ENCODE data around the gene LMF1.

The LMF1 gene

DNA sequence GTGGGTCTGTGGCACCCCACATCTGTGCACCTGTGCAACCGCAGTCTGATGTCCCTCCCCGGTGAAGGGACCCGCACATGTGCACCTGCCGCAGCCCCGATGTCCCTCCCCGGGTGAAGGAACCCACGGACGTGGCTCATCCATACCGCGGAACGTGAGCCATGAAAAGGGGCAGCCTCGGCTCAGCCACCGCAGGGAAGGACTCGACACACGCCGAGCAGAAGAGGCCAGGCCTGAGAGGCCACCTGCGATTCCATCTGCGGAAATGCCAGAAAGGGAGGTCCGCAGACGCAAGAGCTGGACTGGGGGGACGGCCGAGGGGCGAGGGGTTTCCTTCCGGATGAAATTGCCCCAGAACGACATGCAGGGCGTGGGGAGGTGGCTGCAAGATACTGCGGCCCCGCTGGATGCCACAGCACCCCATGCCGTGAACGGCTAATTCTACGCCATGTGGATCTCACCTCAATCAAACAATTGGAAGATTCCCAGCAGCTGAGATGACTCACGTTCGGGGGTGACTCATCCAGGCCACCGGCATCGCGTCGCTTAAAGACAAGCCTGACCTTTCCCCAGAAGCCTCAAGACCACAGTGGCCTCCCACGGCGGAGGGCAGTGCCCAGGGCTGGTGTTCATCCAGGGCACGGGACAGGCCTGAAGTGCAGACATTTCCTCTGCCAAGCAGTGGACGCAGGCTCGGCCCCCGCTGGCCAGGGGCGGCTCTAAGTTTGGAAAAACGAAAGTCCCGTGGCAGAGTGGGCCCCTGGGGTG, 31.8 kb upstream of the LMF1 start:
- DNase-seq = peak; percentile 31

DNA sequence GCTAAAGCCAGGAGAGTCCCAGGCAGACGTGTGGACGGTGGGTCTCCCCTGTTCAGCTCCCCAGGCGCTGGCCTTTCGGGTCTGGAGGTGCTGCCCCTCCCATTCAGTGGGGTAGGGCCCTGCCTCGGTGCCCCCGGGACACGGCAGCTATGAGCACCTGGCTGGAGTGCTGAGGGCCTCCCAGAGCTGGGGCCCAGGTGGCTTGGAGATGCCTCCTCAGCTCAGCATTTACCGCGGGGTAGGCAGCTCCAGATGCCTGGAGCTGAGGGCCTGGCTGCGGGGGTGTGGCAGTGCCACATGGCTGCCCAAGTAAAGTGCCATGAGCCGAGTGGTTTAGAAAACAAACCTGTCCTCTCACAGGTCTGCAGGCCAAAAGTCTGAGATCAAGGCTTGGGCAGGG, 30.3 kb upstream of the LMF1 start:
- no peak for DNase-seq

DNA sequence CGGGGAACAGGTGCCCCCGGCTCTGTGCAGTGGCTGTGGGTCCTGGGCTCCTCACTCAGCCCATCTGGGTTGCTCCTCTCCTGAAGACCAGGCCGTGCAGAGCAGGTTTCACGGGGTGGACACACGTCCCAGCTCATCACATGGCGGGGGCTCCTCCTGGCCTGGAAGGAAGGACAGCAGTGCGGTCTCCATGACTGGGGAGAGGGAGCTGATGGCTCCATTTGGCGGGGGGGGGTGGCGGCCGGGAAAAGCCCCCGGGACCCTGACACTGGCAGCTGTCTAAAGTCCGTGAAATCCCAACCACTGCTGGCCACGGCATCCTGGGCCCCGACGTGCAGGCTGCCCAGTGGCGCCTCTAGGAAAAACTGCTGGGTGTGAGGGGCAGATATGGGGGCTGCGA, 29.8 kb upstream of the LMF1 start:
- no peak for DNase-seq

DNA sequence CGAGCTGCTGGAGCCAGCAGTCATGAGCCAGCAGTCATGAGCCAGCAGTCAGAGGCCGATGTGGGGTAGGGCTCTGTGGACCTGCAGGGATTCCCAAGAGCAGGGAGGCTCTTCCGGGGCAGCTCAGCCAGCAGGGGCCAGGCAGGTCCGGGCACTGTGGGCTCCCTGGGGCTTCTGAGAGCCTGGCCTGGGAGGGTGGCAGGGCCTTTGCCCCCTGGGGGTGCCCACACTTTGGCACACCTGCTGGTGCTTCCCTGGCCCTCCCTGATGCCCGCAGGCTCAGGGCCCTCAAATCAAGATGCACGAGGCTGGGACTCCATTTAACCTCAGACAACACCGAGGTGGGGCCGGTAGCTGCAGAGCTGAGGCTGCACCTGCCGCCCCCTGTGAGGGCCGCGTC, 28.9 kb upstream of the LMF1 start:
- DNase-seq = no peak

DNA sequence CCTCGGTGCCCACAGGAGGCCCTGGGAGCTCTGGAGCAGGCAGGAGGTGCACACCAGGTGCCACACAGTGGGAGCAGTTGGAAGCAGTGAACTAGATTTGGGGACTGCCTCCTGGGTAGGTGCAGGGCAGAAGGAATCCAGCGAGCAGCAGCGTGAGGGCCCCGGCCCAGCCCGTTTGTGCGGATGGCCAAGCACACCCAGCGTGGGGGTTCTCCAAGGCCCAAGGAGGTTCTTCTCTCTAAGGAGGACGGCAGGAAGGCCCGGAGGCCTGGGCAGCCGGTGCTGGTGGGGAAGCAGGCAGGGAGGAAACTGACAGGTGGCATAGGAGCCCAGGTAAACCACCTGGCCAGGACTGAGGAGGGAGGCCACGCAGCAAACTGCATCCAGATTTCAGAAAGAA, 27.8 kb upstream of the LMF1 start:
- no peak for DNase-seq

DNA sequence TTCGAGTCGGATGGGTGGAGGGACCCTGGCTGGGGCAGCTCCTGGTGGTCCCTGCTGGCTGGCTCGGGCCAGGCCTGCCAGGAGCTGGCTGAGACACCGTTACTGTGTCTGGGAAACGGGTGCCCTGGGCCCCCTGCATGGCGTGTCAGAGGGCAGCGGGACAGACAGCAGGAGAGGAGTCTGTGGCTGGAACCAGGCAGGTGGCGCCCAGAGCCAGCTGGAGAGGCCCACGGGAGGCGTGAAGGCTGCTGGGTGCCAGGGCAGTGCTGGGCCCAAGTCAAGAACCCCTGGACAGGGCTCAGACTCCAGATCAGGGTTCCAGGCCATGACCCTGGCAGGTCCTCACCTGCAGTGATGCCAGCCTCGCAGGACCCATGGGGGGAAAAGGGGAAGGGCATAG, 27.4 kb upstream of the LMF1 start:
- DNase-seq = no peak

DNA sequence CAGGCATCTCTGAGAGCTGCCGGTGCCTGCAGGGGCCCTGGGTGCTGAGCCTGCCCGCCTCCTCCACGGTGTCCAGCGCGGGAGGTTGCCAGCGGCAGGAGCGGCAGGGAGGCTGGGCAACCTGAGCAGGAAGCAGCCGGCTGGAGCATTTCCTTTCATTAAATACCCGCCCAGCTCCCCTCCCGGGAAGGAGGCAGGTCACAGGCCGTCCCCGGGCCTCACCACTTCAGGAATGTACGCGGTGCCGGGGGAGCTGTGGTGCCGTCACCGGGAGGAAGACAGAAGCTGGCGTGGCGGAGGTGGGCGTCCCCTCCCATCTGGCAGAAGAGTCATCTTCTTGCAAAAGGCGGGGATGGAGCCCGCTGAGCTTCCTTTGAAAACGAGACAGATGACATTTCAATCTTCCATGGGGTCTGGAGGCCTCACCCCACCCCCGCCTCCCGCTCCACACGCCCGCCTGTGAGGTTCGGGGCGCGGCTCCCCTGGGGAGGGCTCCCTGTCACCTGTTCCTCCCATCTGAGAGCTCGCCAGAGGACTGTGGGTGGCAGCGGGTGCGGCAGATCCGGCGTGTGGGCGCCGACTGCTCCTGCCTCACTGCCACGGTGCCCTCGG, 26.8 kb upstream of the LMF1 start:
- DNase-seq = no peak

DNA sequence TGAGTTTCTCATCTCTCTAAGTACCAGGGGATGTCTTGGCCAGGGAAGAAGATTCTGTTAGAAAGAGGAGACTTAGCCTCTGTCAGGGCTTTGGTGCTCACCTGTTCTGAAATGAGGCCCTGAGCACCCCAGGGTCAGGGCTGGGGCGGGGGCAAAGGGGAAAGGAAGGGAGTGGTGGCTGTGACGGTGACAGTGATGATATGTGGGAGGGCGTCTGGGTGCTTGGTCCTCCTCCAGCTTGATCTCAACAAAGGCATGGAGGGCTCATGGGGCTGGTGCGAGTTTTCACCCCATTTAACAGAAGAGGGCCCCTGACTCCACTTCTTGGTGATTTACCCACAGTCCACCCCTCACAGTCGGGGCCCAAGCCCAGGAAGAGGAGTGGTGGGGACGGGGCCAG, 25.9 kb upstream of the LMF1 start:
- DNase-seq = no peak

DNA sequence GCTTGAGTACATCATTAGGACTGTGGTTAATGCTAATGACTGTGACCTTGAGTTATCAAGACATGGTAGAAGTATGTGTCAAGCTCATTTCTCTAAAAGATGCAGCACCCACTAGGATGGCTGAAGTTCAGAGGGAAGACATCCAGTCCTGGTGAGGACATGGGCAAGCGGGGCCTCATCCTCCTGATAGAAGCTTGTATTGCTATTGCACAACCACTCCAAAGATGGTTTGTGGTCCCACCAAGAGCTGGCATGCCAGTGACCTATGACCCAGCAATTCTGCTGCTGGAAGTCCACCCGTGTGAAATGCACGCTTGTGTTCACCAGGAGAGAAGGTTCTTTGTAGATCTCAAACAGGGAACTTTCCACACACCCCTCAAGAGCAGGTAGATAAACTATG, 25.0 kb upstream of the LMF1 start:
- DNase-seq = no peak

DNA sequence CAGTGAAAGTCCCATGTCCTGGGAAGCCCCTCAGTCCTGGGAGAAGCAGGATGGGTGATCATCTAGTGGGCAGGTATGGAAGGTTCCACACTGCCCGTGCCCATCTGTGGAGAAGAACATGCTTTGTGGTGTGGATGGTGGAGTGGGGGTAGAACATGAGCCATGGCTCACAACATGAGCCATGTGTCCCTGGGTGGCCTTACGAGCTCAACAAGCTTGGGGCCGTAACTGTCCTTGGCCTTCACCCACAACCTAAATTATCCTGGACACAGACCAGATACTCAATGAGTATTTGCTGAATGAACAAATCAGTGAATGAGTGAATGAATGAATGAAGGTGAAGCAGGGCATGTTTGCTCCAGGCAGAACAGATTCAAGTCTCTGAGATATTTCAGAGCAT, 24.3 kb upstream of the LMF1 start:
- no peak for DNase-seq

DNA sequence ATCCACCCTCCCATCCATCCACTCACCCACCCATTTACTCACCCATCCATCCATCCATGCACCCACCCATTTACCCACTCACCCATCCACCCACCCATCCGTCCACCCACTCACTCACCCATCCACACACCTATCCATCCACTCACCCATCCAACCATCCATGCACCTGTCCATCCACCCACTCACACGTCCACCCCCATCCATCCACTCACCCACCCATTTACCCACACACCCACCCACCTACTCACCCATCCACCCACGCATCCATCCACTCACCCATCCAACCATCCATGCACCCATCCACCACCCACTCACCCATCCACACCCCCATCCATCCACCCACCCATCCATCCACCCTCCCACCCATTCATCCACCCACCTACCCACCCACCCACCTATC, 22.9 kb upstream of the LMF1 start:
- no peak for DNase-seq

DNA sequence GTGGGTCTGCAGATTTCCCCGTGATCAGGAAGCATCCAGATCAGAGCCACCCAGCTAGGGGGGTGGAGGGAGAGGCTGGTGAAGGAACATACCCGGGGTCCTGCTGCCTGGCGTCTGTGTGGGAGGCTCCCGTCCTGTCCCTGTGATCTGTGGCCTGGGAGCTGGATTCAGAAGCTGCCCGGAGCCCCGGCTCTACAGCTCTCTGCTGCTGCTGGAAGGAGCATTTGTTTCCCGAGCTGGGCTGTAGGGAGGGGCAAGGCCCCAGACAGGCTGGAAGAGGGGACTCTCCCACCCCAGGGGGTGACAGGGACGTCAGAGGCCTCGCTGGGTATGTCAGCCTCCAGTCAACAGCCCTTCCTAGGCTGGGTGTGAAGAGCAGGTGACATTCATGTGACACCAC, 21.0 kb upstream of the LMF1 start:
- DNase-seq = no peak

DNA sequence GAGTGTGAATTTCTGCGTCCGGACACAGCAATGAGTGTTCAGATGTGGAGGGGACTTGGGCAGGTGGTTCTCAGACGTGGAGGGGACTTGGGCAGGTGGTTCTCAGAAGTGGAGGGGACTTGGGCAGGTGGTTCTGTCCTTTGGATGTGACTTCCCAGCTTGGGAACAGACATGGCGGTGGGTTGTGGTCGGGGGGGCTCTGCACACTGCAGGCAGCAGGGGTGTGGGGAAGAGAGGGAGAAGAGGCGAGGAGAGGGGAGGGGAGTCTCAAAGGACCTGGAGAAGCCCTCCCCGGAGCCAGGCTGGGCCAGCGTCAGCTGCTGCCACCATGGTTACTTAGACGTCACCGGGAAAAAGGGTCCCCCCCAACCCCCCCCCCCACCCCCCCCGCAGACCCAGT, 20.6 kb upstream of the LMF1 start:
- no peak for DNase-seq

DNA sequence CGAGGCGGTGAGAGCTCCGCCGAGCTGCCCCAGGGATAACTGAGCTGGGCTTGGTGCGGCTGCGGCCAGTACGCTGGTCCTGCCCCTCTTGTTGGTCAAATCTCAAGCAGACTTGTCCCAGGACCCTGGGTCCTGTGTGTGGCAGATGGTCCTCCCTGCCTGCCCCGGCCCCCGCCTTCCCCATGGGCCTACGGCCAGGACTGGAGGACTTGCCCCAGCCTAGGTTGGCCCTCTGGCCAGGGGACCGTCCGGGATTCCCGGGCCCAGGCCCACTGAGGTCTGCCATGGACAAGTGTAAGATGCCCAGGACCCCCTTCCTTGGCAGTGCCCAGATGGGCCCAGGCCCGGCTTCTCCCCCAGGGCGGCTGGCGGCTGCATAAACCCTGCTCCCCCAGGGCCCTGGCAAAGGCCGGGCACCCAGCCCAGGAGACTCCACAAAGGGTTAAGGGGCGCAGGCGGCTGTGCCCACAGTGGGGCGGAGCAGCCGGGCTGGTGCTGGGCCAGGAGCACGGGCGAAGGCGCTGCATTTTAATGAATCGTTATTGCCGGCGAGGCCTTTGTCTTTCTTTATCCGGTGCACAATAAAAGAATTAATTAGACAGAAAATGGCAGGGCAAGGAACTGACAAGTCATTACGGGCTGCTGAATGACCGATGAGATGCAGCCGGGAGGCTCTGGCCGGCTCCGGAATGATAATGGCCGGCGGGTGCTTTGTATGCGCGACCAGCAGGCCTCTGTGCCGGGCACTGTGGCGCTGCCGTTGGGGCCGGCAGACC, 19.9 kb upstream of the LMF1 start:
- DNase-seq = no peak

DNA sequence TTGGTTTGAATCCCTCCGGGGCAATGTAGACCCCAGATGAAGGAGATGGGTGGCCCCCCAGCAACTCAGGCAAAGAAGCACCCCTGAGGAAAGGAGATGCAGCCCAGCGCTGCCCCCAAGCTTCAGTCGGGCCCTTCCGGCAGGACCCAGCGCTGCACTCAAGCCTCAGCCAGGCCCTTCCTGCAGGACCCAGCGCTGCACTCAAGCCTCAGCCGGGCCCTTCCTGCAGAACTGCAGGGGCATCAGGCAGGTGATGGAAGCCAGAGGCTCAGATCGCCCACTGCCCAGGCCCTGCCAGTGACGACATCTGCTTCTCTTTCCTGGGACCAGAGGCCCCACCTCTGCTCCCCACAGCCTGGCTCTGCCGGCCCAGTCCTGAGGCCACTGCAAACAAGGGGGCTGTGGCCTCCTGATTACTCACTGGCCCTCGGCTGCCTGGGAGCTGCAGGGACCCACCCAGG, 18.6 kb upstream of the LMF1 start:
- no peak for DNase-seq

DNA sequence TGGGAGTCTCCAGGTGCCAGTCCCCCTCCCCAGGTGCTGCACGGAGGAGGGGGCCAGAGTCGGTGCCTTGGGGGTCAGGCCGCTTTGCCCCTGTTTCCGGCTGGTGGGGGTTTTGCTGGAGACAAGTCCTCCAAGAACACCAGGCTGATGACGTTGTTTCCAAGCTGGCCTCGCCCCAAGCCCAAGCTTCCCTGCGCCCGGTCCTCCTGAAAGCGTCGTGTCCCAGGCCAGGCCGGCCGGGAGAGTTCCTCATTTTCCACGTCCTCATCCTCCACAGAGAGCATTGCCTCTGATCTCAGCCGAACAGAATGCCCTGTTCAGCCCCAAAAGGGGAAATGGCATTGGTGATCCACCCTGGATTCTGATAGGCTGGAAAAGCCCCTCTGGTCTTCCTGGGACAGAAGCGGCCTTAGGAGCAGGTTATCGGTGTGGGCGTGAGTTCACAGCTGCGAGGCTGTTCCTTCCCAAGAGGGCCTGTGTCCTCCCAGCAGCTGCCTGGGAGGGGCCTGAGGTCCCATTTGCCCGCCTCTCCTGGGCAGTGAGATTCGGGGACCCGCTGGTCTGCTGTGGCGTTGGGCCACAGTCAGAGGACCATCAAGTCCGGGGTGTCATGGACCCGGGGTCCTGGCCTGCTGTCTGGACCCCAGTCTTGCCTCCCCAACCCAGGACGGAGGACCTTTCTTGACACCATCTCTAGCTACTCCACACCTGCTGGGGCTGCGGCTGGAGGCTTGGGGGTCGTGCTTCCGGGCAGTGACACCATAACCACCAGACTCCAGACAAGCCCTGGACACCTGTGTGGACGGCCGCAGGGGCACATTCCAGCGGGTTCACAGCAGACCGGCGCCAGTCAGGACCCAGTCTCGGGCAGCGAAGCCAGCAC, 17.9 kb upstream of the LMF1 start:
- no peak for DNase-seq

DNA sequence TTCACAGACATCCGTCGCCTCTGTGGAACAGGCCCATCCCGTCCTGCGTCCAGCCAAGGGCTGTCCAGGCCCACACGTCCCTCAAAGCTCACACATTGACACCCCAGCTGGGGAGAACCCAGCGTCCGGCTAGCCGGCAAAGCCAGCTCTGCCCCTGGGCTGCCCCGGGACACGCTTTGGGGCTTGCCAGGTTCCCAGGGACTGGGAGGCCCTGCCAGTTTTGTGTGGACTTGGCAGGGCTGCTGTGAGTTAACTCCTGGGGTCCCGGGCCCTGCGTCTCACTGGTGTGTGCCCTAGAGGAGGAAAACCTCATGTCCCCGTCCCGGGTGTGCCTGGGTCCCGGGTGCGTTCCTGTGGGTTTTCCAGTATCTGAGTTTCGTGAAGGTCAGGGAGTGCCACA, 17.1 kb upstream of the LMF1 start:
- no peak for DNase-seq

DNA sequence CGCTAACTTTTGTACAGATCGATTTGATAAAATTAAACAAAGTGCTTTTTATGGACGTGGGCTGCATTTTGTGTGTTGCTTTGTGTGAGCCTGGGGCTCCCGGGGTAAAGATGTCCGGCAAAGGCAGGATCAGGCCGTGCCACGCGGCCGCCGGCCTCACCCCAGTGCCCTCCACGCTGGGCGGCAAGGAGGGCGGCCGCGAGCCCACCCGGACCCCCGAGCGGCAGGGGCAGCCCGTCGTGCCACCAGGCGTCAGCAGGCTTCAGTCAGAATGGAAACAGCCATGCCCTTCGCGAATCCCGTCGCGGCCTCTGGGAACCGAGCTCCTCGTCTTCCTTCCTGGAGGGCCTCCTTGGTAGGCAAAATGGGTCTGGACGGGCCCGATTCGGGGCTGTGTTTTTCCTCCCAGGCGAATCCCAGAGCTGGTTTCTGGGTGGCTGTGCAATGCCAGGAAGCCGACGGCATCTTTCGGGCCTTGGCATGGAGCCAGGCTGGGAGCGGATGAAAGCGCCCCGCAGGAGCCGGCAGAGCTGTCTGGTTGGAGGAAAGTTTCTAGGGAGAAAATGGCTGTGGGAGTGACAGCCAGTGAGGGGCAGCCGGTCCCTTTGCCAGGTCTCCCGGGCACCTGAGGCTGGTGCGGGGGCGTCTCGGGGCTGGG, 16.3 kb upstream of the LMF1 start:
- no peak for DNase-seq

DNA sequence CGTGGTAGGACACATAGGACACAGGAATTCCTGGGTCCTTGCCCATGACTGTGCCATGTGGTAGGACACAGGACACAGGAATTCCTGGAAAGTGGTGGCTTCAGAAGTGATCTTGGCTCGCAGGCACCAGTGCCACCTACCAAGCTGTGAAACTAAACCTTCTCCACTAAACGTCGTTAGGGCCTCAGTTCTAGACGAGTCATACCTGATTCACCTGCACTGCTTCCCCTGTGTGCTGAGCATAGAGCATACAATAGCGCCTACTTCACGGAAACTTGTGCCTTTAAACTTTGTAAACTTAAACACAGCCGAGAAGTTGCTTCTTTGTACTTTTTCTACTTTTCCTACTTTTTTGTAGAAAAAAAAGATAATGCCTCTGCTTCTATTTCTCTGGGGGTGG, 15.6 kb upstream of the LMF1 start:
- no peak for DNase-seq

DNA sequence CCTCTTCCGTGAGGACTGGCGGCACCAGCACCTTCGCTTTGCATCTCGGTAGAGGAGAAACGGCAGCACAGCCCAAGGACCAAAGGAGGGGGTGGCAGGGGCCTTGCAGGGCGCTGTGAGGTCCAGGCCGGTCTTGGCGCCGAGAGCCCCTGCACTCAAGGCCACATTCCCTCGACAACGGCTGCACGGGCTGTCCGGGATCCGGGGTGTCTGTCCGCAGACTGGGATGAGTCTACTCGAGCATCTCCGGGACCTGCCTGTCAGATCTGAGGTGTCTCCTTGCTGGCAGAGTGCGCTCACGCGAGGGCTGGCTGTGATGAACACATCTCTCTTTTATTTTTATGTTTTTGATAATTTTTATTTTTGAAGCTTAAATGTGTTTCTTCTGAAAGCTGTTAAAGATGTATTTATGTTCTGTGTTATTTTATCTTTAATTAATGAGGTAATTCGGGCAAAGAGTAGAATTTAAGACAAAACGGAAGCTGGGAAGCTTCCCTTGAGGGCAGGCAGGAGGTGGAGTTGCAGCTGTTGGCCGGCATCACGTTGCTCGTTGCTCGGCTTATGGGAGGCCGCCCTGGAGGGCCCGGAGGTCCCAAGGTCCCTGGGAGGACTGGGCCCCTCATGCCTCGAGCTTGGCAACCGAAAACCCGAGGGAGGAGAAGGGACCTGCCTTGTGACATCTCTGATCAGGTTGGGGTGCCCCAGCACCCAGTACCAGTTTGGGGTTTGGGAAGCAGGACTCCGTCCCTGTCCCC, 15.0 kb upstream of the LMF1 start:
- DNase-seq = no peak

DNA sequence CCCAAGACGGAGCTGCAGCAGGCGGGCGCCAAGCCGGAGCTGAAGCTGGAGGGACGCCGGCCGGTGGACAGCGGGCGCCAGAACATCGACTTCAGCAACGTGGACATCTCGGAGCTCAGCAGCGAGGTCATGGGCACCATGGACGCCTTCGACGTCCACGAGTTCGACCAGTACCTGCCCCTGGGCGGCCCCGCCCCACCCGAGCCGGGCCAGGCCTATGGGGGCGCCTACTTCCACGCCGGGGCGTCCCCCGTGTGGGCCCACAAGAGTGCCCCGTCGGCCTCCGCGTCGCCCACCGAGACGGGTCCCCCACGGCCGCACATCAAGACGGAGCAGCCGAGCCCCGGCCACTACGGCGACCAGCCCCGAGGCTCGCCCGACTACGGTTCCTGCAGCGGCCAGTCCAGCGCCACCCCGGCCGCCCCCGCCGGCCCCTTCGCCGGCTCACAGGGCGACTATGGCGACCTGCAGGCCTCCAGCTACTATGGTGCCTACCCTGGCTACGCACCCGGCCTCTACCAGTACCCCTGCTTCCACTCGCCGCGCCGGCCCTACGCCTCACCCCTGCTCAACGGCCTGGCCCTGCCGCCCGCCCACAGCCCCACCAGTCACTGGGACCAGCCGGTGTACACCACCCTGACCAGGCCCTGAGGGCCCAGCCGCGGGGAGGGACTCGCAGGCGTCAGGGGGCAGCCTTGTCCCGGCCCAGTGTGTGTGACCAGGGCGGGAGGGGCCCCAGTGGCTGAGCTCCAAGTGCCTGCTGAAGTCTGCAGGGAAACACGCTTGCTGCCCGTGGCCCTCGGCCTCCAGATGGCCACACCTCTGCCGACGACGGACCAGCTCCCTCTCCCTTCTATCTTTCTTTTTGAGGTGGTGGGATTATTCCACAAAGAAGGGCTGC, 14.2 kb upstream of the LMF1 start:
- no peak for DNase-seq

Data from NCI-H146 (cell line).